Testis (tissue), 3 donors: ENCODE measurements around the gene EPN3. TPM values are rescaled to one million over a fixed set of nuclear protein-coding genes. Genes with fewer than 3 reads are reported as not detected.

Source experiments
- DNase-seq: peaks from one replicate; pipeline ENCODE4 v3.0.0-alpha.2; 2019
- H3K27ac ChIP-seq, 2 donors: fragments of 200-600 bp; sonication (generic); one replicate each; pipeline ENCODE4 v1.5.1; 2019
- H3K27me3 ChIP-seq: fragments of 200-600 bp; sonication (generic); one replicate; pipeline ENCODE4 v1.5.1; 2019
- H3K36me3 ChIP-seq: fragments of 200-600 bp; sonication (generic); one replicate; pipeline ENCODE4 v1.5.1; 2017; ENCODE audit warnings: low read depth; ENCODE audit errors: missing control alignments
- H3K4me1 ChIP-seq: fragments of 200-600 bp; sonication (generic); one replicate; pipeline ENCODE4 v1.5.1; 2019
- H3K4me3 ChIP-seq, 2 donors: fragments of 200-600 bp; sonication (generic); one replicate each; pipeline ENCODE4 v1.5.1; 2017 to 2019
- H3K9me3 ChIP-seq: fragments of 200-600 bp; sonication (generic); one replicate; pipeline ENCODE4 v1.5.1; 2017
- POLR2A ChIP-seq: fragments of 450-650 bp; IDR thresholded peaks from one replicate; pipeline ENCODE4 v1.6.1; 2017; ENCODE audit warnings: antibody characterized with exemption, mild to moderate bottlenecking, moderate library complexity
- WGBS, 2 donors: methylation state at CpG; one replicate each; pipeline ENCODE4 v1.1.5; 2018; 5-methylcytosine and 5-hydroxymethylcytosine counted together
- intact Hi-C: fragments of 100-400 bp; cut with DNase I; formaldehyde crosslinking; loops from one replicate; pipeline ENCODE4 v1.15.1; 2023; ENCODE audit warnings: low total_unique reads
- polyA plus RNA-seq: library from polyadenylated mRNA; stranded (reverse); fragments of 350-450 nt; fragmentation: Illumina TruSeq; extraction: RNeasy Lipid Tissue Mini Kit (QIAGEN cat#74804); gene quantifications from one replicate; pipeline ENCODE4 v1.2.3, GENCODE V29; 2014; ENCODE audit warnings: low read depth, low replicate concordance; ENCODE audit not compliant: insufficient read depth
- total RNA-seq, 2 donors: library from RNA; depleted of rRNA; stranded (reverse); fragments of >200 nt; gene quantifications; one replicate each; pipeline ENCODE4 v1.2.3, GENCODE V29; 2016
- TF ChIP-seq, protein P1 (sequence below), 3 experiments: fragments of 450-650 bp in 2 of 3; fragments of 200-600 bp in 1 of 3; sonication (generic) in 1 of 3; IDR thresholded peaks; one replicate each; pipeline ENCODE4 v1.5.1; 2016 to 2019; ENCODE audit warnings: antibody characterized with exemption in 3 of 3, mild to moderate bottlenecking in 2 of 3, moderate library complexity in 1 of 3

The EPN3 gene
- total and polyA plus RNA-seq, 3 donors from 2014 or later: 4.9 to 6.3 (median 6.3) TPM

DNA sequence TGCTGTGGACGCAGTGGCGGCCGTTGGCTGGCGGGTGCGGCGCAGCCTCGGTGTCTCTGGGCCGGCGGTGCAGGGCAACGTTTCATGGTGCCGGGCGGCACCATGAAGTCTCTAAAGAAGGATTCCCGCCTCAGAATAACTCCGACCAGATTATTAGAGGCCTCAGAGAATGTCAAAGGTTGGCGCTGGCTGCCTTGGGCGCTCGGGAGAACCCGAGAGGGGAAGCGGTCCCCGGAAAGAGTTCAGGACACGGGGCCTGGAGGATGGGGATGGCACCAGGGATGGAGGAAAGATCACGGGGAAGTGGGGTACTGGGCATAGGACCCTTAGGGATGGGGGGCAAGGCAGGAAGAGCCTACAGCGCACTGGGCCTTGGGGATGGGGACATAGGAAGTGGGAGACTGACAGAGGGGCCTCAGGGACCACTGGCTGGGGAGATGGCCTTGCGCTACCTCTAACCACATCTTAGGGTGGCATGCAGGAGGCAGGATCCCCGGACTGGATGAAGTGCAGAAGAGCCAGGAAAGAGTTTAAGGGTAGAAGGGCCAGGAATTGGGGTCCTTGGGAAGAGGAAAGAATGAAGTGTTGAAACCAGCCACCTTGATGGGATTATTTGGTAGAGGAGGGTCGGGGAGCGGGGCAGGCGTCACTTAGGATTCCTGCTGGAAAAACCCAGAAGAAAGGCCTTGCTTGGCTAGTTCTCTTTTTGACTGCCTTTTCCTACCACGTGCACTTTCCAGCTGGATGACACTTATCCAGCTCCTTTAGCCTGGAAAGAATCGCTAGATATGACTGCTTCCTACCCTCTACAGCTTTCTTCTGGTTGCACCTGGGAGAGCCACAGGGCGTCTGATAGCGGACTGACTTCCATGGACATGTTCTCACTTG is 23.7 kb upstream of the EPN3 start:
- Histone ChIP-seq H3K36me3 (no peaks in the 10 kb centered on the region), H3K4me3 (peak overlapping the region; percentile 66 to 69), H3K27me3 (no peaks in the 10 kb centered on the region), H3K4me1 (peaks cover 34% of the 10 kb centered on the region), H3K27ac (peak overlapping the region; percentile 88 to 94), H3K9me3 (no peaks in the 10 kb centered on the region)
- intact Hi-C loops: no loop called here
- WGBS, 2 donors: 38 to 57% methylated on average over 26 to 32 of the region's 32 CpGs
- TF ChIP-seq, protein P1, sequence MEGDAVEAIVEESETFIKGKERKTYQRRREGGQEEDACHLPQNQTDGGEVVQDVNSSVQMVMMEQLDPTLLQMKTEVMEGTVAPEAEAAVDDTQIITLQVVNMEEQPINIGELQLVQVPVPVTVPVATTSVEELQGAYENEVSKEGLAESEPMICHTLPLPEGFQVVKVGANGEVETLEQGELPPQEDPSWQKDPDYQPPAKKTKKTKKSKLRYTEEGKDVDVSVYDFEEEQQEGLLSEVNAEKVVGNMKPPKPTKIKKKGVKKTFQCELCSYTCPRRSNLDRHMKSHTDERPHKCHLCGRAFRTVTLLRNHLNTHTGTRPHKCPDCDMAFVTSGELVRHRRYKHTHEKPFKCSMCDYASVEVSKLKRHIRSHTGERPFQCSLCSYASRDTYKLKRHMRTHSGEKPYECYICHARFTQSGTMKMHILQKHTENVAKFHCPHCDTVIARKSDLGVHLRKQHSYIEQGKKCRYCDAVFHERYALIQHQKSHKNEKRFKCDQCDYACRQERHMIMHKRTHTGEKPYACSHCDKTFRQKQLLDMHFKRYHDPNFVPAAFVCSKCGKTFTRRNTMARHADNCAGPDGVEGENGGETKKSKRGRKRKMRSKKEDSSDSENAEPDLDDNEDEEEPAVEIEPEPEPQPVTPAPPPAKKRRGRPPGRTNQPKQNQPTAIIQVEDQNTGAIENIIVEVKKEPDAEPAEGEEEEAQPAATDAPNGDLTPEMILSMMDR (IDR thresholded peaks at IDR 0.05): no peak
- no peak for TF ChIP-seq POLR2A
- no peak for DNase-seq

GRCh38 chr17:50511058-50511457 is 21.5 kb upstream of the EPN3 start:
- WGBS, 2 donors: 29 to 34% methylated on average over 3 of the region's 3 CpGs
- DNase-seq: no peak
- H3K27me3 ChIP-seq: no peaks in the 10 kb centered on the region
- H3K9me3 ChIP-seq: no peaks in the 10 kb centered on the region
- no peaks in the 10 kb centered on the region for H3K36me3 ChIP-seq
- intact Hi-C loops: no loop called here
- no peak for TF ChIP-seq POLR2A
- TF ChIP-seq, protein P1 (IDR thresholded peaks at IDR 0.05): no peak
- peak overlapping the region; percentile 72 to 74 for H3K27ac ChIP-seq
- no peak overlapping the region for H3K4me3 ChIP-seq
- peaks cover 54% of the 10 kb centered on the region for H3K4me1 ChIP-seq

DNA sequence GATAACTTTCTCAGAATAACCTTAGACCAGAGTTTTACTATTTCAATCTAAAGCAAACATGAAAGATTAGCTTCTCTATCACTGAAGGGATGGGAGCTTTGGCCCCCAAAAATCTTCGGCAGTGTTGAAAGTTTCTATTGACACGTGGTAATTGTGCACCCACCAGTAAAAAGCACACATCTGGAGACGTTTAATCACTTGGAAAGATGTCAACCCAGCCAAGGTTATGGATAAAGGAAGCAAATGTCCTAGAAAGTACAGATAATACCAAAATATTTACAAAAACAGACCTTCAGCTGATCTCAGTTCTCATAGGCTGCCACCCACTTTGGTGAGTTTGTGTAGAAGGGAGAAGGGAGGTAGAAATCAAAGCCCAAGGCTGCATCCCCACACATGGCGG is 19.0 kb upstream of the EPN3 start:
- Histone ChIP-seq H3K4me3 (no peak overlapping the region), H3K9me3 (no peaks in the 10 kb centered on the region), H3K27me3 (no peaks in the 10 kb centered on the region), H3K27ac (peak overlapping the region in 1 of 2 donors; percentile 70), H3K4me1 (peaks cover 56% of the 10 kb centered on the region), H3K36me3 (no peaks in the 10 kb centered on the region)
- 30 to 38% methylated on average over 4 of the region's 4 CpGs for WGBS, 2 donors
- intact Hi-C loops: no loop called here
- TF ChIP-seq POLR2A: no peak
- TF ChIP-seq, protein P1 (IDR thresholded peaks at IDR 0.05): no peak
- DNase-seq: no peak

DNA sequence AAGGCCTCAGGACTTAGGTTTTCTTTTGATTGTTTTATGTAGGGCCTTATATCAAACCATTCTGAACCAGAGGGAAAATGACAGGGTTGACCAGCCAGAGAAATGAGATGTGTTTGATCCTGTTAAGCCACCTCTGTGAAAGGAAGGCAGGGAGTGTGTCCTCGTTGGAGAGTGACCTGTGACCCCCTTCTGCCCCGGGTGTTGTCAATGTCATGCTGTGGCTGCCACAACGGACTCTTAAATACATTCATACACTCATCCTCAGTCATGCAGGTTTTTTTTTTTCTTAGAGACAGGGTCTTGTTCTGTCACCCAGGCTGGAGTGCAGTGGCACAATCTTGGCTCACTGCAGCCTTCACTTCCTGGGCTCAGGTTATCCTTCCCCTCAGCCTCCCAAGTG is 18.1 kb upstream of the EPN3 start:
- peaks cover 57% of the 10 kb centered on the region for H3K4me1 ChIP-seq
- no peaks in the 10 kb centered on the region for H3K9me3 ChIP-seq
- H3K27me3 ChIP-seq: no peaks in the 10 kb centered on the region
- no peak for DNase-seq
- TF ChIP-seq POLR2A: no peak
- TF ChIP-seq, protein P1 (IDR thresholded peaks at IDR 0.05): no peak
- intact Hi-C loops: no loop called here
- WGBS, 2 donors: 61 to 76% methylated on average over 3 of the region's 3 CpGs
- peak overlapping the region; percentile 1 to 70 for H3K27ac ChIP-seq
- no peaks in the 10 kb centered on the region for H3K36me3 ChIP-seq
- no peak overlapping the region for H3K4me3 ChIP-seq
